Esophagus muscularis mucosa (tissue), 4 donors: Measurements from ENCODE around the gene GEMIN7. TPM values are rescaled to one million over a fixed set of nuclear protein-coding genes. Genes with fewer than 3 reads are reported as not detected.

ENCODE experiments used
- DNase-seq: peaks from one replicate; pipeline ENCODE4 v3.0.0-alpha.2; 2017; ENCODE audit errors: extremely low spot score
- H3K27ac ChIP-seq, 4 donors: fragments of 200-600 bp; sonication (generic); replicated peaks in 1 of 4; 1 replicate in 3 of 4; 2 replicates in 1 of 4; pipeline ENCODE4 v1.5.1; 2016 to 2019; ENCODE audit warnings: mild to moderate bottlenecking in 1 of 4
- H3K27me3 ChIP-seq, 4 donors: fragments of 200-600 bp; sonication (generic); one replicate each; pipeline versions ENCODE4 v1.5.1 to v1.6.0; 2016 to 2019
- H3K36me3 ChIP-seq, 4 donors: fragments of 200-600 bp; sonication (generic); one replicate each; pipeline ENCODE4 v1.5.1; 2016 to 2019
- H3K4me1 ChIP-seq, 4 donors: fragments of 200-600 bp; sonication (generic); one replicate each; pipeline ENCODE4 v1.5.1; 2016 to 2019
- H3K4me3 ChIP-seq, 4 donors: fragments of 200-600 bp; sonication (generic); 1 replicate in 2 of 4; 2 replicates in 2 of 4; pipeline ENCODE4 v1.5.1; 2016 to 2019; ENCODE audit warnings: mild to moderate bottlenecking in 4 of 4, moderate library complexity in 1 of 4
- H3K9me3 ChIP-seq, 4 donors: fragments of 200-600 bp; sonication (generic); 1 replicate in 3 of 4; 2 replicates in 1 of 4; pipeline ENCODE4 v1.5.1; 2016 to 2019
- CTCF ChIP-seq, 3 experiments: fragments of 200-600 bp in 2 of 3; fragments of 450-650 bp in 1 of 3; sonication (generic) in 2 of 3; IDR thresholded peaks; one replicate each; pipeline ENCODE4 v1.5.1; 2017 to 2019; ENCODE audit warnings: antibody characterized with exemption in 3 of 3, mild to moderate bottlenecking in 2 of 3, moderate library complexity in 1 of 3
- EP300 ChIP-seq: sonication (generic); formaldehyde crosslinking; IDR thresholded peaks from one replicate; pipeline ENCODE4 v1.6.1; 2017; ENCODE audit warnings: antibody characterized with exemption
- POLR2A ChIP-seq: fragments of 450-650 bp; IDR thresholded peaks from one replicate; pipeline ENCODE4 v1.6.1; 2017; ENCODE audit warnings: antibody characterized with exemption, moderate library complexity, mild to moderate bottlenecking, low read depth
- POLR2AphosphoS5 ChIP-seq, 2 donors: sonication (generic); formaldehyde crosslinking; IDR thresholded peaks; one replicate each; pipeline ENCODE4 v1.6.1; 2017; ENCODE audit warnings: antibody characterized with exemption in 2 of 2
- WGBS: methylation state at CpG from one replicate; pipeline ENCODE4 v1.1.5; 2018; 5-methylcytosine and 5-hydroxymethylcytosine counted together
- intact Hi-C: fragments of 100-400 bp; cut with DNase I; formaldehyde crosslinking; loops from one replicate; pipeline ENCODE4 v1.15.1; 2023
- total RNA-seq, 4 donors: library from RNA; depleted of rRNA; stranded (reverse); fragments of >200 nt; gene quantifications; one replicate each; pipeline versions ENCODE4 v1.1.0 to v1.2.1, GENCODE V29; 2016

The GEMIN7 gene
- total RNA-seq, 4 donors from 2014 or later, result 12.3 to 19.1 (median 15.3) TPM

GRCh38 chr19:45113628-45114027, 34.6 kb downstream of the GEMIN7 start:
- no peaks in the 10 kb centered on the region for H3K36me3 ChIP-seq
- no peak overlapping the region for H3K4me3 ChIP-seq
- H3K27me3 ChIP-seq, result no peaks in the 10 kb centered on the region
- intact Hi-C loops, result no loop called here
- DNase-seq, result no peak
- 91% methylated on average over 7 of the region's 9 CpGs for whole genome bisulfite sequencing
- no peak for TF ChIP-seq POLR2AphosphoS5 (IDR thresholded peaks at IDR 0.05)
- TF ChIP-seq CTCF (IDR thresholded peaks at IDR 0.05), result no peak
- TF ChIP-seq EP300, result no peak
- TF ChIP-seq POLR2A, result no peak
- H3K27ac ChIP-seq, result no peak overlapping the region
- no peaks in the 10 kb centered on the region for H3K9me3 ChIP-seq
- peaks cover 0 to 34% (median 12%) of the 10 kb centered on the region in 4 donors for H3K4me1 ChIP-seq

- peaks cover 0 to 34% (median 13%) of the 10 kb centered on the region in 4 donors for H3K4me1 ChIP-seq
- H3K27ac ChIP-seq, result no peak overlapping the region
- WGBS, result 100% methylated on average over 2 of the region's 4 CpGs
- no peaks in the 10 kb centered on the region for H3K36me3 ChIP-seq
- H3K4me3 ChIP-seq, result no peak overlapping the region
- intact Hi-C loops, result no loop called here
- H3K27me3 ChIP-seq, result no peaks in the 10 kb centered on the region
- TF ChIP-seq CTCF (IDR thresholded peaks at IDR 0.05) (no peak), POLR2AphosphoS5 (IDR thresholded peaks at IDR 0.05) (no peak), EP300 (no peak), POLR2A (no peak)
- DNase-seq, result no peak
- H3K9me3 ChIP-seq, result no peaks in the 10 kb centered on the region
These were observed 35.1 kb downstream of the GEMIN7 start for GRCh38 chr19:45114116-45114515.

GRCh38 chr19:45115809-45116615, 37.0 kb downstream of the GEMIN7 start:
- no peak for DNase-seq
- 94% methylated on average over 13 of the region's 21 CpGs for WGBS
- intact Hi-C loops, result no loop called here
- TF ChIP-seq POLR2AphosphoS5 (IDR thresholded peaks at IDR 0.05) (no peak), POLR2A (no peak), CTCF (IDR thresholded peaks at IDR 0.05) (no peak), EP300 (no peak)
- no peaks in the 10 kb centered on the region for H3K27me3 ChIP-seq
- no peak overlapping the region for H3K4me3 ChIP-seq
- H3K9me3 ChIP-seq, result no peaks in the 10 kb centered on the region
- no peaks in the 10 kb centered on the region for H3K36me3 ChIP-seq
- H3K4me1 ChIP-seq, result peaks cover 0 to 34% (median 12%) of the 10 kb centered on the region in 4 donors
- H3K27ac ChIP-seq, result no peak overlapping the region

GRCh38 chr19:45117167-45117594, 38.1 kb downstream of the GEMIN7 start:
- no peak for DNase-seq
- TF ChIP-seq EP300 (no peak), POLR2AphosphoS5 (IDR thresholded peaks at IDR 0.05) (no peak), CTCF (IDR thresholded peaks at IDR 0.05) (no peak), POLR2A (no peak)
- Histone ChIP-seq H3K9me3 (no peaks in the 10 kb centered on the region), H3K4me1 (peaks cover 0 to 34% (median 12%) of the 10 kb centered on the region in 4 donors), H3K36me3 (no peaks in the 10 kb centered on the region), H3K27me3 (no peaks in the 10 kb centered on the region), H3K4me3 (no peak overlapping the region), H3K27ac (no peak overlapping the region)
- WGBS, result 60% methylated on average over 12 of the region's 16 CpGs
- intact Hi-C loops, result no loop called here
